OCI-LY7 (cell line): Measurements from ENCODE around the gene IARS2. TPM values are rescaled to one million over a fixed set of nuclear protein-coding genes. Genes with fewer than 3 reads are reported as not detected.
"Not testable (repeated sequence)": the region's sequence is repeated elsewhere in the genome, so short reads cannot be mapped to it uniquely, and the experiment has no call there.

Experiments used
- BruUV-seq: library from RNA; stranded (reverse); fragments of 400-500 nt; replicated peaks from 2 replicates; lab custom pipeline; 2021; lab: Mats Ljungman, UMichigan
- CTCF ChIA-PET: fragments of 300-600 bp; sonication (Branson Sonifier 250); formaldehyde crosslinking; loops from one replicate; lab custom pipeline; 2022; ENCODE audit warnings: antibody characterized with exemption; ENCODE audit not compliant: unreplicated experiment; lab: Charles Lee
- POLR2A ChIA-PET: fragments of 300-600 bp; sonication (Branson Sonifier 250); formaldehyde crosslinking; loops from one replicate; lab custom pipeline; 2022; ENCODE audit warnings: antibody characterized with exemption; lab: Charles Lee
- DNase-seq: peaks from one replicate; pipeline ENCODE4 v3.0.0-alpha.2; 2015; ENCODE audit warnings: low spot score
- H2AFZ ChIP-seq: fragments of 200-600 bp; sonication (generic), shearing (Covaris generic); 2 replicates; pipeline ENCODE4 v1.6.1; 2014; ENCODE audit warnings: mild to moderate bottlenecking, antibody characterized with exemption, low read length, moderate library complexity
- H3K27ac ChIP-seq: fragments of 200-600 bp; sonication (generic); 2 replicates; pipeline ENCODE4 v1.5.1; 2014; ENCODE audit warnings: mixed run types, low read depth, mild to moderate bottlenecking, moderate library complexity, low read length, inconsistent platforms; ENCODE audit not compliant: poor library complexity, severe bottlenecking
- H3K36me3 ChIP-seq: fragments of 200-600 bp; sonication (generic); 2 replicates; pipeline ENCODE4 v1.6.1; 2014; ENCODE audit warnings: mild to moderate bottlenecking, antibody characterized with exemption, low read length, moderate library complexity, mixed read lengths; ENCODE audit not compliant: insufficient read depth
- H3K4me1 ChIP-seq: fragments of 200-600 bp; sonication (generic); 2 replicates; pipeline ENCODE4 v1.5.1; 2014; ENCODE audit warnings: mild to moderate bottlenecking, low read length; ENCODE audit not compliant: insufficient read depth, poor library complexity, severe bottlenecking
- H3K4me2 ChIP-seq: fragments of 200-600 bp; sonication (generic); 2 replicates; pipeline ENCODE4 v1.6.1; 2014; ENCODE audit warnings: mild to moderate bottlenecking, low read length
- H3K4me3 ChIP-seq: fragments of 200-600 bp; sonication (generic); 2 replicates; pipeline ENCODE4 v1.5.1; 2014; ENCODE audit warnings: mild to moderate bottlenecking, low read depth, low read length; ENCODE audit not compliant: poor library complexity, severe bottlenecking
- H3K79me2 ChIP-seq: fragments of 200-600 bp; sonication (generic); 2 replicates; pipeline ENCODE4 v1.6.1; 2016; ENCODE audit warnings: low read depth, mild to moderate bottlenecking, low read length, moderate library complexity, mixed read lengths; ENCODE audit not compliant: insufficient read depth
- H3K9me2 ChIP-seq: fragments of 200-600 bp; sonication (generic); 2 replicates; pipeline ENCODE4 v1.6.1; 2016; ENCODE audit warnings: mild to moderate bottlenecking, low read length, mixed read lengths; ENCODE audit not compliant: insufficient read depth
- H3K9me3 ChIP-seq: fragments of 200-600 bp; sonication (generic); 2 replicates; pipeline ENCODE4 v1.6.1; 2014; ENCODE audit warnings: mild to moderate bottlenecking, mixed run types, low read length, mixed read lengths
- H4K20me1 ChIP-seq: fragments of 200-600 bp; sonication (generic); 2 replicates; pipeline ENCODE4 v1.6.1; 2014; ENCODE audit warnings: mild to moderate bottlenecking, antibody characterized with exemption, low read length, moderate library complexity, mixed read lengths; ENCODE audit not compliant: insufficient read depth
- CTCF ChIP-seq: fragments of 200-600 bp; sonication (generic); conservative IDR thresholded peaks from 2 replicates; pipeline ENCODE4 v1.5.1; 2014; ENCODE audit warnings: mild to moderate bottlenecking, antibody characterized with exemption, low read length, moderate library complexity, mixed read lengths
- EZH2phosphoT487 ChIP-seq: fragments of 200-600 bp; sonication (generic); IDR thresholded peaks from 2 replicates; pipeline ENCODE4 v1.6.1; 2018; ENCODE audit warnings: low read depth, borderline replicate concordance, mild to moderate bottlenecking, mixed run types, antibody characterized with exemption, low read length, moderate library complexity, mixed read lengths
- intact Hi-C: fragments of 100-400 bp; cut with micrococcal nuclease; formaldehyde crosslinking; loops from one replicate; pipeline ENCODE4 v1.10.0; 2022; ENCODE audit not compliant: unreplicated experiment
- total RNA-seq, 2 experiments: library from RNA; depleted of rRNA in 1 of 2; stranded (reverse); fragments of >200 nt in 1 of 2; shearing (Covaris generic) in 1 of 2; gene quantifications; 2 replicates each; pipeline ENCODE4 v1.2.3, GENCODE V29; 2014 to 2022

Gene IARS2
- total RNA-seq, 2 experiments from 2014 or later = 62.6 to 91.3 TPM

- peak overlapping the region; percentile 74; the same call in 1 of the 2 replicates for H2AFZ ChIP-seq
- H3K4me2 ChIP-seq = peak overlapping the region; percentile 58
- no peaks in the 10 kb centered on the region for H4K20me1 ChIP-seq
- ChIA-PET CTCF (interaction anchor here (0.6 kb wide), 1 partner anchor 22 kb away, joined by 3 read pairs; no protein-coding TSS in a partner anchor), POLR2A (interaction anchor here (0.6 to 1.6 kb wide), 8 partner anchors 8 to 1972 kb away, joined by 3 to 7 read pairs (median 4); no protein-coding TSS in a partner anchor)
- TF ChIP-seq EZH2phosphoT487 = no peak
- no peak for TF ChIP-seq CTCF
- H3K36me3 ChIP-seq = peaks cover 24% of the 10 kb centered on the region
- no peaks in the 10 kb centered on the region for H3K9me2 ChIP-seq
- H3K9me3 ChIP-seq = no peaks in the 10 kb centered on the region
- H3K4me1 ChIP-seq = peaks cover 25% of the 10 kb centered on the region
- no TSS peak for BruUV-seq
- no peak for DNase-seq
- peak overlapping the region; percentile 87 for H3K4me3 ChIP-seq
- H3K79me2 ChIP-seq = peaks cover 36% of the 10 kb centered on the region
- H3K27ac ChIP-seq = no peak overlapping the region
- intact Hi-C loops = loop anchor here (5.0 kb wide), 1 partner anchor 1806 kb away; the partner anchor contains the start of gene RRP15
Measured at GRCh38 chr1:220093361-220094015, 444 bp upstream of the IARS2 start.

GRCh38 chr1:220099826-220100225, 5.9 kb downstream of the IARS2 start:
- Histone ChIP-seq H3K4me2 (no peak overlapping the region), H3K79me2 (peaks cover 25% of the 10 kb centered on the region), H3K4me3 (no peak overlapping the region), H3K27ac (no peak overlapping the region), H3K9me3 (no peaks in the 10 kb centered on the region), H3K4me1 (peaks cover 11% of the 10 kb centered on the region), H2AFZ (no peak overlapping the region), H3K9me2 (no peaks in the 10 kb centered on the region), H3K36me3 (peaks cover 80% of the 10 kb centered on the region), H4K20me1 (no peaks in the 10 kb centered on the region)
- no TSS peak for BruUV-seq
- ChIA-PET CTCF (no interaction called here), POLR2A (interaction anchor here (0.8 kb wide), 1 partner anchor 10 kb away, joined by 7 read pairs; the partner anchor contains the start of gene BPNT1)
- intact Hi-C loops = no loop called here
- no peak for DNase-seq
- TF ChIP-seq CTCF = no peak
- TF ChIP-seq EZH2phosphoT487 = no peak

- H3K9me3 ChIP-seq, intact Hi-C loops, BruUV-seq, H3K27ac ChIP-seq, H3K79me2 ChIP-seq, H3K4me3 ChIP-seq, H4K20me1 ChIP-seq, DNase-seq, H3K4me2 ChIP-seq, H3K9me2 ChIP-seq, H2AFZ ChIP-seq, CTCF ChIA-PET, H3K4me1 ChIP-seq: not testable (repeated sequence)
- POLR2A ChIA-PET = interaction anchor here (1.8 kb wide), 1 partner anchor 8 kb away, joined by 8 read pairs; no protein-coding TSS in a partner anchor
- H3K36me3 ChIP-seq = peaks cover 79% of the 10 kb centered on the region
Measured at GRCh38 chr1:220110473-220110872, 16.5 kb downstream of the IARS2 start.

- peaks cover 76% of the 10 kb centered on the region for H3K36me3 ChIP-seq
Measured at GRCh38 chr1:220112600-220112999, 18.7 kb downstream of the IARS2 start.

More at GRCh38 chr1:220112600-220112999, 18.7 kb downstream of the IARS2 start:
- H3K79me2 ChIP-seq, H3K9me2 ChIP-seq, BruUV-seq, H3K4me2 ChIP-seq, H3K4me3 ChIP-seq, intact Hi-C loops, H3K9me3 ChIP-seq, DNase-seq, H3K27ac ChIP-seq, H2AFZ ChIP-seq, H3K4me1 ChIP-seq, H4K20me1 ChIP-seq: not testable (repeated sequence)
- ChIA-PET POLR2A (interaction anchor here (0.6 to 1.8 kb wide), 9 partner anchors 8 to 144 kb away, joined by 3 to 8 read pairs (median 3); partner anchors contain the start of gene IARS2), CTCF (interaction anchor here (0.6 kb wide), 1 partner anchor 231 kb away, joined by 3 read pairs; no protein-coding TSS in a partner anchor)
